CD1c-positive myeloid dendritic cell (primary cell): ENCODE results near the gene INTS7.
A peak's percentile ranks its signal among the peaks of the same experiment; 100 is the strongest.

Experiments
- DNase-seq: peaks from one replicate; pipeline ENCODE4 v3.0.0-alpha.2; 2016; ENCODE audit errors: extremely low spot score

Gene INTS7, protein sequence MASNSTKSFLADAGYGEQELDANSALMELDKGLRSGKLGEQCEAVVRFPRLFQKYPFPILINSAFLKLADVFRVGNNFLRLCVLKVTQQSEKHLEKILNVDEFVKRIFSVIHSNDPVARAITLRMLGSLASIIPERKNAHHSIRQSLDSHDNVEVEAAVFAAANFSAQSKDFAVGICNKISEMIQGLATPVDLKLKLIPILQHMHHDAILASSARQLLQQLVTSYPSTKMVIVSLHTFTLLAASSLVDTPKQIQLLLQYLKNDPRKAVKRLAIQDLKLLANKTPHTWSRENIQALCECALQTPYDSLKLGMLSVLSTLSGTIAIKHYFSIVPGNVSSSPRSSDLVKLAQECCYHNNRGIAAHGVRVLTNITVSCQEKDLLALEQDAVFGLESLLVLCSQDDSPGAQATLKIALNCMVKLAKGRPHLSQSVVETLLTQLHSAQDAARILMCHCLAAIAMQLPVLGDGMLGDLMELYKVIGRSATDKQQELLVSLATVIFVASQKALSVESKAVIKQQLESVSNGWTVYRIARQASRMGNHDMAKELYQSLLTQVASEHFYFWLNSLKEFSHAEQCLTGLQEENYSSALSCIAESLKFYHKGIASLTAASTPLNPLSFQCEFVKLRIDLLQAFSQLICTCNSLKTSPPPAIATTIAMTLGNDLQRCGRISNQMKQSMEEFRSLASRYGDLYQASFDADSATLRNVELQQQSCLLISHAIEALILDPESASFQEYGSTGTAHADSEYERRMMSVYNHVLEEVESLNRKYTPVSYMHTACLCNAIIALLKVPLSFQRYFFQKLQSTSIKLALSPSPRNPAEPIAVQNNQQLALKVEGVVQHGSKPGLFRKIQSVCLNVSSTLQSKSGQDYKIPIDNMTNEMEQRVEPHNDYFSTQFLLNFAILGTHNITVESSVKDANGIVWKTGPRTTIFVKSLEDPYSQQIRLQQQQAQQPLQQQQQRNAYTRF

DNA sequence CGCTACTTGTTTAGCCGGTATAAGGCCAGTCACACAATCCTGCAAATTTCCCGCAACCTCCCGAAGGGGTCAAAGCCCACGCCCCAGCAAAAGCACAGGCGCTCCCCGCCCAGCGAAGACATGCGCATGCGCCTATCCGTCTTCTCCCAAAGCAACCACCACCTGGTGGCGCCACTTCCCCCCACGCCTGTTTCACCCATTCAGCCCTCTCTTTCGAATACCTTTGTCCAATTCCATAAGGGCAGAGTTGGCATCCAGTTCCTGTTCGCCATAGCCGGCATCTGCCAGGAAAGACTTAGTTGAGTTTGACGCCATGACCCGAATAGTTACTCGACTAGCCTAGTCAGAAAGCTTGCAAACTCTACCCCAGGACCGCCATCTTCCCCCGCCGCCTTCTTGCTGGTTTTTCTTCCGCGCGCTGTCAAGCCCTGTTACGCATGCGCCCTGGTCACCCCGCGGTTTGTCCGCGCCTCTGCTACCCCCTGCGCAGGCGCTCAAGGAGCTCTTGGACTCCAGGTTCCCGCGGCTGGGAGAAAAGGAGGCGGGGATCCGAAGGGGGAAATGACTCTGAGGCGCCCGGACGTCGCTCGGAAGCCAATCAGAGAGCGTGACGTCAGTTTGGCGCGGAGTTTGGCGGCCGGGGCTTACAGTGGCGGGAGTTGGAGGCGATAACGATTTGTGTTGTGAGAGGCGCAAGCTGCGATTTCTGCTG lies at the start of gene INTS7, which contains the start of gene DTL:
Gene INTS7 (minus strand): TSS at position 435 of the 712 bp plus-strand sequence. CDS start 120 bp downstream, at position 315.
Gene DTL (plus strand): TSS at position 626 of the 712 bp plus-strand sequence. CDS start 143 bp downstream, outside the sequence.
- DNase-seq = peak; percentile 100

DNA sequence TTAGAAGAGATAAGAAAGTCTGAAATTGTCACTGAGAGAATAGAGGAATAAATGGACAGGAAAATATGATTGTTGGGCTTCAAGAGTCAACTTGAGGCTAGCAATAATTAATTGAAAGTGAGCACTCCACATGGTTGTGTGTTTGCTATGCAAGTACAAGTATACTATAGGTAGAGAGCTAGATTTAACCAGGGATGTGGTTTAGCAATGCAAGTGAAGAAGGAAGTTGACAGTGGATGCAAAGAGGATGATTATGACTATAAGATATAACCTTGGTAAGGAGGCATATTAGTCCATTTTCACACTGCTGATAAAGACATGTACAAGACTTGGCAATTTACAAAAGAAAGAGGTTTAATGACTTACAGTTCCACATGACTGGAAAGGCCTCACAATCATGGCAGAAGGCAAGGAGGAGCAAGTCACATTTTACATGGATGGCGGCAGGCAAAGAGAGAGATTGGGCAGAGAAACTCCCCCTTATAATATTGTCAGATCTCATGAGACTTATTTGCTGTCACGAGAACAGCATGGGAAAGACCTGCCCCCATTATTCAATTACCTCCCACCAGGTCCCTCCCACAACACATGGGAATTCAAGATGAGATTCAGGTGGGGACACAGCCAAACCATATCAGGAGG lies 47.5 kb upstream of the INTS7 start:
- DNase-seq = no peak

DNA sequence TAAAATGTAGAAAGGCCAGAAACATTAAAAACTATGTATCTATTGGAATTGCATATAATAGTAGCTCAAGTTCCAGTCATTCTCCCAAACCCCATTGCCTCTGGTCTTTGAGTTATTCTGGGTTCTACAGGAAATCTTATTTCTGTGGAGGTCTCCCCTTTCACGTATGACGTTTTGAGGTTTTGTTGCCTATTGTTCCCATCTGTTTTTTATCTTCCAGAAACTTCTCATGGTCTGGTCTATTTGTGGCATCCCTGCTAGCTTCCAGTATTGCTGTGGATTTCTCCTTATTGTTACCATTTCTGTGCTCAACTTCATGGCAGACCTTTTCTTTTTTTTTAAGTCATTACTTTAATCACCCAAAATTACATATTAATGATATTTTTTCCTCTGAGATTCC lies 43.5 kb upstream of the INTS7 start:
- DNase-seq = no peak

DNA sequence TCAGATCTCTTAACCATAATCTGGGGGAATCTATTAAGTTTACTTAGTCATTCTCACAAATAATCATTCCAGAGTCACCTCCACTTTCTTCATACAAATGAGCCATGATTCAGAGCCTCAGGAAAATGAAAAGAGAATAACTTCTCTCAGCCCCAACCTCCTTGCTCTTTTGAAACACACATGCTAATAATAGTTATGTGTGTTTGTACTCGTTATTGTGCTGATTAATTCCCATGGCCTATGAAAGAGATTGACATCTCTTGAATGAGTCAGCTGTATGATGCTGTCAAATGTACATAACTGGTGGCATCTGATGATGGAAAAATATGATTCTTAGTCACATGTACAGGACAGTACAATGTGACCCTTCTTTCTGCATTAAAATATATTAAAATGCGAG lies 41.7 kb upstream of the INTS7 start:
- DNase-seq = no peak

DNA sequence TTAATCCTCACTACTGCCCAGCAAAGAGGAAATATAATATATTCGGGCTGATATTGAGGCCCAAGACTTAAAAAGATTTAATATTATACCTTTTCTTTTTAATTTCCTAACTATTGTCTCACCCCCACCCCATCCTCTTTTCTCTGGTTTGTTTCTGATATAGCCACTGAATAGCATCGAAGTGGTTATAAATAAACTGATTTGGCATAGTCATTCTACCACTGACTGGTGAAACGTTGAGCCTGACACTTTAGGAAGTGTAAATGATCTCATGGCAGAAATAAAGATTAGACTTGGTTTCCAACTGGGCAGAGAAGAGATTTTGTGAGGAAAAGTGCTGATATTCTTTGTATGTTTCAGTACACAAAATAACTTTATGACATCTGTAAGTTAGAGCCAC lies 39.5 kb upstream of the INTS7 start:
- no peak for DNase-seq

DNA sequence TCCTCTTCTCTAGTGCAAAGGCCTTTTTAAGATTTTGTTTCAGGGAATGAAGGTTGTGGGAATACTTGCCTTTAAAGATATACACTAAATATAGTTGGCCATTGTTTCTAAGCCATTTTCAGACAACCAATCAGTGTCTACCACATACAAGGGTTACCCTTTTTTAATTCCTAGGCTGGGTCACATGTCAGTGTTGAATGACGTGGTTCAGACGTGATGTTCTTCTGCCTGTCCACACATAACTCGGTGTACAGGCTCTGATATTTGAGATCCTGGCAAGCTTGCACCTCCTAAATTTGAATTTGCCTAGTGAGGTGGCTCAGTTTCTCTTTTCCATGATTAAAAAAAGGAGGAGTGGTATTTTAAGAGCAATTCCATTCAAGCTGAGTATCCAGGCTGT lies 39.0 kb upstream of the INTS7 start:
- DNase-seq = no peak

DNA sequence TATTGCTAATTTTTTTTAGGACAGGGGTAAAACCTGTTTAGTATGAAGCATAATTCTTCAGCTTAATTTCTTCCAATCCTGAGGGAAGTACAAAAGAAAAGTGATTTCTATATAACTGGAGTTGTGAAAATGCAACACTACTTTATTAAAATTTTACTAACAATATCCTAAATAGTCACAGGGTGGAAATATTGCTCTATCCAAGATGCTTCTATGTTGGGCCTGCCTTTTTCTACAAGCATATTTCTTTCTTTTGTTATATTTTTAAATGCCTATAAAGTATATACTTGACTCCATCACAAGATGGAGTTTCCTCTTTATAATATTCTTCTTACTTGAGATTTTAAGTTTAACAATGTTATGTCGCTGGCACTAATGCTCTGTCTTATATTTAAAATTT lies 38.1 kb upstream of the INTS7 start:
- no peak for DNase-seq

DNA sequence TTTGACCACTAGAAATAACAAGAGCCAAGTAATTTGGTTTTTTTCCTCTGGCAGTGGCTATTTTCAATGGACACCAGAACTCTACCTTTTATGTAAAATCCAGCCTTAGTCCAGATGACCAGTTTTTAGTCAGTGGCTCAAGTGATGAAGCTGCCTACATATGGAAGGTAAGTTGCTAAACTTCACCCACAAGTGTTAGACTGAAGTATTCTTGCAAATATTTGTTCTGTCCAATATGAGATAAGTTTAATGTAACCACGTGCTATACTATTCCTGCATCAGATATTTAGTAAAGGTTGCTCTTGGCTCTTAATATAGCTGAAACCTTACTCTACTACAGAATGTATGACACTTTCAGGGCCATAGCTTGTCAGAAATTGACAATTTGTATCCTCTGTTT lies 36.7 kb upstream of the INTS7 start:
- no peak for DNase-seq

DNA sequence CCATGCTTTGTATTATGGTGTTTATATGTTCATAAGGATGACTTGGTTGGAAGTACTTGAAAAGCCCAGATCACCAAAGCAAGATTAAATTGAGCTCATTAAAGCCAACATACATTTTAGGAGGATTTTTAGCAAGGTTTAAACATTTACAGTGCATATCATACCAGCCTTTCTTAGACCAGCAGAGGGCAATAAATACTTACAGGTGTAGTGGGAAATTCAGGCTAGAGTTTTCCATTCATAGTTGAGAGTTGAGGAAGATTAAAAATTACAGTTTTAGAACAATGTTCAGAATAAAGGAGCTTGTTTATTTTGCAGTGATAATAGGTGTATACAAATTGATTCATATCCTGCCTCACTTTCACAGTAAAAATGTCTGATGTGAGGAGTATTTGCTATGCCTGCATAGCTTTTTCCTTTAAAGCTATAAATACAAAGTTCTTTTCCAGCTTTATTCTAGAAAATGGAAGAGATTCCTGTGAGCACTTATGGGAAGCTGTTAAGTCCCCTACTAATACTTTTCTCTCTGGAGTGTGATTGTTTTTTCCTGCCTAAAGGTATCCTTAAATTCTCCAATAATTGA lies 35.5 kb upstream of the INTS7 start:
- peak; percentile 55 for DNase-seq

DNA sequence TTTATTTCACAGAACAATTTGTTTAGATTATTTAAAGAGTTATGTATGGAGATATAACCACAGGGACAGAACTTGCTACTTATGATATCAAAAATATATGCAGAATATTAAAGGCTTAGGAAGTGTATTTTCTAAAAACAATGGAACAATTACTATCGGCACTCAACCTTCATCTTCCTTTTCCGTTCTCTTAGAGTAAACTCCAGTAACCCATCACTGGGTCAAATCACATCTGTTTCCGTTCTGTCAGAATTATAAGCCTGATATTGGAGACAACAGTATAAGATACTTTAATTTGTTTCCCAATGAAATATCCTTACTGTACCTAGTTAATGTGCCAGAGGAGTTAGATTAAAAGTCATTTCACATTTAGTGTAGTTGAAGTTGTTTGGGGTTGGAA lies 32.4 kb upstream of the INTS7 start:
- no peak for DNase-seq

DNA sequence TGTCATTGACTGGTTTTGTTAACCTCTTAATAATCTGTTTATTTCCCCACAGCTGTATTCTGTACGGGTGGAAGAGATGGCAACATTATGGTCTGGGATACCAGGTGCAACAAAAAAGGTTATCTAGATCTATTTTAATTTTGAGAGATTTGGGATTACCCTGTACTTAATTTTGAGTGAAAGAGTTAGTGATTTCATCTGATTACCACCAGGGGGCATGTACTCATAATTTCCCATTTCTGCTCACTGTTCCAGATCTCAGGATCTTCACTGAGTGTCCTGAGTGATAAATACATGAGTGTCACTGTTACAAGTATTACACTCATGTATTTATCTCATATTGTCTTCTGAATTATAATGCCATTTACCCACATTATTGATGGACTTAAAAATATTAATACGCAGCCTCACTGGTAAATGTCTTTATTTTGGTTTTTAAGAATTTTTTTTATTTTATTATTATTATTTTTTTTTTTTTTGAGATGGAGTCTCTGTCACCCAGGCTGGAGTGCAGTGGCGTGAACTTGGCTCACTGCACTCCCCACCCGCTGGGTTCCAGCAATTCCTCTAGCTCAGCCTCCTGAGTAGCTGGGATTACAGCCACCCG lies 27.6 kb upstream of the INTS7 start:
- peak; percentile 71 for DNase-seq

DNA sequence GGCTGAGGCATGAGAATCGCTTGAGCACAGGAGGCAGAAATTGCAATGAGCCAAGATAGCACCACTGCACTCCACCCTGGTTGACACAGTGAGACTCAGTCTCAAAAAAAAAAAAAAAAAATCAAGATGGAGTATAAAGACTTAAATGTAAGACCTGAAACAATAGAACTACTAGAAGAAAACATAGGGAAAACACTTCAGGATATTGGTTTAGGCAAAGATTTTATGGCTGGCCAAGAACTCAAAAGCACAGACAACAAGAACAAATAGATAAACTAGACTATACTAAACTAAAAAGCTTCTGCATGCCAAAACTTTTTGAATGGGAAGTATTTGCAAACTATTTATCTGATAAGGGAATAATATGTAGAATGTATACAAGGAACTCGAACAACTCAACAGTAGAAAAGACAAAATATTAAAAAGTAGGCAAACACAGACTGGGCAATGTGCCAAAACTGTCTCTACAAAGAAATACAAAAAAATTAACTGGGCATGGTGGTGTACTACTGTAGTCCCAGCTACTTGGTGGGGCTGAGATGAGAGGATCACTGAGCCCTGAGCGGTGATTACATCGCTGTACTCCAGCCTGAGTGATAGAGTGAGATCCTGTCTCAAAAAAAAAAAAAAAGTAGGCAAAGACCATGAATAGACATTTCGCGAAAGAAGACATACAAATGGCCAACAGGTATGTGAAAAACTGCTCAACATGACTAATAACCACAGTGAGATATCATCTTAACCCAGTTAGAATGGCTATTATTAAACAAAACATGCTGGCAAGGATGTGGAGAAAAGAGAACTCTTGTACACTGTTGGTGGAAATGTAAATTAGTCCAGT lies 25.5 kb upstream of the INTS7 start:
- DNase-seq = no peak

DNA sequence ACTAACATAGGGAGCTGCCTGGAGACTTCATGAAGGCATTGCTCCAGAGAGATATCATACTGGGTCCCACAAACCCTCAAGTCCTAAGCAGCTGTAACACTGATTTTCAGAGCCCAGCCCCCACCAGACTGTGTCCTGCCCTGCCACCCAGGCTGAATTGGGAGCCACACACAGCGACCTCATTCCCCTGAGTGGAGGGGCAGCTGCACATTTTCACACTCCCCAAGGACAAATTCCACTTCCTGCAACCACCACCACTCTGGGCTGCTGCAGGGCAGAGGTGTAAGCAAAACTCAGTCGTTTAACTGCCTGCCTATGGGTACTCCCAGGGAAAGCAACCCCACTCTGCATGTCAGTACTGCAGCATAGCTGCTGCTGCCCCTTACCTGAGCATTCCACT lies 20.0 kb upstream of the INTS7 start:
- DNase-seq = no peak

DNA sequence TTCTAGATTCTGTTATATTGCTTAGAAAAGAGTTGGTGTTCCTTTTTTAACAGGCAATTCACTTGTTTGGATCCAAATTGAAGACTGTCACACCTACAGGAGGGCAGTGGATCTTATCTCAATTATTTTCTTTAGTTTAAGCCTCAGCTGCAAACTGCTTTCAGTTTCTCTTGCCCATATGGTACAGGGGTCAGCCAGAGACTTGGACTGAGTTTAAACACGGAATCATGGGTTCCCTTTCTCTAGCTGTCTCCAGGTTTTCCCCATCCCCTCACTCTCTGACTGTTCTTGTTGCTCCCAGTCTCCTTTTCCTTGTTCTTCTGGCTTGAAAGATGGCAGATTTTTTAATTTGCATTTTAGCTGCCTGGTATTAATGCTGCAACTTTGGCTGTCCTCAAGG lies 18.6 kb upstream of the INTS7 start:
- DNase-seq = no peak

DNA sequence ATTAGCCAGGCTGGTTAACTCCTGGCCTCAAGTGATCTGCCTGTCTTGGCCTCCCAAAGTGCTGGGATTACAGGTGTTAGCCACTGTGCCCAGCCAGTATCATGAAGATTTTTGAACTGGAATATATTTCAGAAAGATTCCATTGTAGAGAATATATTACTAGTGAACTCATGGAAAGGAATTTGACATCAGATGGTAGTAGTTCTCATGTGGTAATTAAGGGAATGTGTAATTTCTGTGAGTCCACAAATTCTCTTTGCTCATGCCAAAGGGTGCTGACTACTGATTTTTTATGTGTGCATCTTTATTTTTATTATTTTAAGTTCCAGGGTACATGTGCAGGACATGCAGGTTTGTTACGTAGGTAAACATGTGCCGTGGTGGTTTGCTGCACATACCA lies 10.6 kb upstream of the INTS7 start:
- no peak for DNase-seq

DNA sequence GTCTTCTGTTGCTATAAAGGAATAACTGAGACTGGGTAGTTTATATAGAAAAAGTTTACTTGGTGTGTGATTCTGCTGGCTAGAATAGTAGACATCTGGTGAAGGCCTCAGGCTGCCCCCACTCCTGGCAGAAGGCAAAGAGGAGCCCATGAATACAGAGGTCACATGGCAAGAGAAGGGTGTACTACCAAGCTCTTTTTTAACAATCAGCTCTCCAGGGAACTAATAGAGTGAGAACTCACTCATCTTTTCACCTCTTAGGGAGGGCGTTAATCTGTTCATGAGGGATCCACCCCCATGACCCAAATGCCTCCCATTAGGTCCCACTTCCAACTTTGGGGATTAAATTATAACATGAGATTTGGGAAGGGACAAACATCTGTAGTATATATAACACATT lies 9.5 kb upstream of the INTS7 start:
- DNase-seq = no peak

DNA sequence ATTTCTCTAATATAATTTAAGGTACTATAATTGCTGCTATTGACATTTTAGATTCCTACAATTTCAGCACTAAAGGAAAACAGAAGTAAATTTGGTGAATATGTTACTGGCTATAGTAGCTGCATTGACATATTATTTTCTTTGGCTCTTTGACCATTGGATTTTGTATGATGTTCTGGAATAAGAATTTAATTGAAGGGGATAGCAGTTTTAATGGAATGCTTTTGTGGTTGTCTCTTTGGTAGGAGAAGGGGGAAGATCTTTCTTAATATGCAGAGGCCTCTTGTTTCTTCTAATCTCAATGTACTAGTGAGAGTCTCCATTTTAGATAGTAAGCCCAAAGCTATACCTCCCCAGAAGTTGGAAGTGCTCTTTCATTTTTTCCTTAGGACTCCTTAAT lies 7.1 kb upstream of the INTS7 start:
- no peak for DNase-seq

DNA sequence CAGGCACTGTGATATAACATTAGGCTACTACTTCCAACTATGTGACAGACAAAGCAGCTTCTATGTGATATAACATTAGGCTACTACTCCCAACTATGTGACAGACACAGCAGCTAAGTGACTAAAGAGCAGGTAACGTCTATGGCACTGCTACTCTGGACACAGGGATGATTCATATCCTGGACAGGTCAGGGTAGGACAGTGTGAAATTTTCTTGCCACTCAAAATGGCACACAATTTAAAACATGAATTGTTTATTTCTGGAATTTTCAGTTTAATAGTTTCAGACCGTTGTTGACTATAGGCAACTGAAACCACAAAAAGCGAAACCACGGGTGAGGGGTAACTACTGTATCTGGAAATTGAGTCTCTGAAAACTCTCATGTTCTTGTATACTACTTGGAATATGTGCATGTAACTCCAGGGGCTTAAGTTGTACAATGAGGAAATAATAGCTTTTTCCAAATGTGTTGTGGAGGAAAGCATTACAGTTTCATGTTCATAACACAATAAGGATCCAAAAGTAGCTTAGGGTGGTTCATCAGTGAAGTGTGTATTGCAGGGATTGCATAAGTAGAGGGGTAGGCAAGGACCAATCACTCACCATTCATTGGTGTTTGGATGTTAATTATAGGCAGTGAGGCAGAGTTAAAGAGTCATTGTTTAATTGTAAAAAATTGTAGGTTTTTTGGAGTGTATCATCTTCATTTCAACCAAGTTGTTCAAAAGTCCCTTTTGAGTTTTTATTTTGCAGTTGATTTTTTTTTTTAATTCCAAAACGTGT lies 5.5 kb upstream of the INTS7 start:
- no peak for DNase-seq

DNA sequence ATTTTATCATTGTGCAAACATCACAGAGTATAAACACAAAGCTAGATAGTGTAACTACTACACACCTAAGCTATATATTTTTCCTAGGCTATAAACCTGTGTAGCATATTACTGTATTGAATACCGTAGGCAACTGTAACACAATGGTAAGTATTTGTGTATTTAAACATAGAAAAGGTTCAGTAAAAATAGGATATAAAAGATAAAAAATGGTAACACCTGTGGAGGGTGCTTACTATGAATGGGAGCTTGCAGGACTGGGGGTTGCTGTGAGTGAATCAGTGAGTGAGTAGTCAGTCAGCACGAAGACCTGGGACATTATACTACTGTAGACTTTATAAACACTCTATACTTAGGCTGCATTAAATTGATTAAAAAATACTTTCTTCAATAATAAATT lies 4.3 kb upstream of the INTS7 start:
- DNase-seq = no peak
